SK-N-MC (cell line): ENCODE data around the gene CACNA1G.

Experiments used
- EZH2 ChIP-seq: fragments of 200-600 bp; sonication (generic); IDR thresholded peaks from one replicate; pipeline ENCODE4 v1.6.1; 2017; ENCODE audit warnings: antibody characterized with exemption
- FOXP2 ChIP-seq: optimal IDR thresholded peaks from 2 replicates; pipeline ENCODE3; 2011; ENCODE audit warnings: mild to moderate bottlenecking, moderate library complexity; ENCODE audit not compliant: insufficient read depth; ENCODE audit errors: extremely low read length, control extremely low read depth
- POLR2AphosphoS5 ChIP-seq: IDR thresholded peaks from 2 replicates; pipeline ENCODE4 v1.6.1; 2012; ENCODE audit warnings: mild to moderate bottlenecking, low read depth, low read length, borderline replicate concordance

- TF ChIP-seq EZH2 (no peak), POLR2AphosphoS5 (no peak), FOXP2 (no peak)
Observed at GRCh38 chr17:50570528-50570927, 10.0 kb downstream of the CACNA1G start.
